Testis (tissue), 2 donors: ENCODE results near the gene FHIT.

ENCODE experiments used
- POLR2A ChIP-seq: fragments of 450-650 bp; IDR thresholded peaks from one replicate; pipeline ENCODE4 v1.6.1; 2017; ENCODE audit warnings: antibody characterized with exemption, mild to moderate bottlenecking, moderate library complexity
- TF ChIP-seq, protein P1 (sequence below), 3 experiments: fragments of 450-650 bp in 2 of 3; fragments of 200-600 bp in 1 of 3; sonication (generic) in 1 of 3; IDR thresholded peaks; one replicate each; pipeline ENCODE4 v1.5.1; 2016 to 2019; ENCODE audit warnings: antibody characterized with exemption in 3 of 3, mild to moderate bottlenecking in 2 of 3, moderate library complexity in 1 of 3

DNA sequence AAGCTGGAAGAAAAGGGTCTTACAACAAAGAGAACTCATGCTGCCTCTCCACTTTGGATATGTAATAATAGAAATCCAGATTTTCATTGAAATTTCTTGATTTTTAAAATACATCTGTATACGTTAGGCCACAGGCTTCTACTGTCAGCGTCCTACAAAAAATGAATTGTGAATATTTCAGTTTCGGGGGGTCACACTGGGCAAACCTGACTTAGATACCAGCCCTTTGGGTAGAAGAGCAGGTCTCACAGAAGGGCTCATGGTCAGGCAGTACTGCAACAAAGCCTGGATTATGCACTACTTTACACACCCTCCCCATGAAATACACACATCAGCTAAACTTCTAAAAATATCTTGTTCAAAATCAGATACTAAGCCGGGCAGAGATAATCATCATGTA is 294.5 kb downstream of the FHIT start:
- no peak for TF ChIP-seq POLR2A
- TF ChIP-seq, protein P1, sequence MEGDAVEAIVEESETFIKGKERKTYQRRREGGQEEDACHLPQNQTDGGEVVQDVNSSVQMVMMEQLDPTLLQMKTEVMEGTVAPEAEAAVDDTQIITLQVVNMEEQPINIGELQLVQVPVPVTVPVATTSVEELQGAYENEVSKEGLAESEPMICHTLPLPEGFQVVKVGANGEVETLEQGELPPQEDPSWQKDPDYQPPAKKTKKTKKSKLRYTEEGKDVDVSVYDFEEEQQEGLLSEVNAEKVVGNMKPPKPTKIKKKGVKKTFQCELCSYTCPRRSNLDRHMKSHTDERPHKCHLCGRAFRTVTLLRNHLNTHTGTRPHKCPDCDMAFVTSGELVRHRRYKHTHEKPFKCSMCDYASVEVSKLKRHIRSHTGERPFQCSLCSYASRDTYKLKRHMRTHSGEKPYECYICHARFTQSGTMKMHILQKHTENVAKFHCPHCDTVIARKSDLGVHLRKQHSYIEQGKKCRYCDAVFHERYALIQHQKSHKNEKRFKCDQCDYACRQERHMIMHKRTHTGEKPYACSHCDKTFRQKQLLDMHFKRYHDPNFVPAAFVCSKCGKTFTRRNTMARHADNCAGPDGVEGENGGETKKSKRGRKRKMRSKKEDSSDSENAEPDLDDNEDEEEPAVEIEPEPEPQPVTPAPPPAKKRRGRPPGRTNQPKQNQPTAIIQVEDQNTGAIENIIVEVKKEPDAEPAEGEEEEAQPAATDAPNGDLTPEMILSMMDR (IDR thresholded peaks at IDR 0.05): no peak
